NCI-H187 treated with DMSO at 0.1 percent for 48 hours (cell line): ENCODE data around the gene MCM3AP.

Experiments used
- DNase-seq: peaks from one replicate; lab custom pipeline; 2025; lab: John Stamatoyannopoulos, UW

Gene MCM3AP

GRCh38 chr21:46217511-46218196, 67.8 kb downstream of the MCM3AP start:
- no peak for DNase-seq

- no peak for DNase-seq
Measured at GRCh38 chr21:46216132-46216747, 69.2 kb downstream of the MCM3AP start.

DNA sequence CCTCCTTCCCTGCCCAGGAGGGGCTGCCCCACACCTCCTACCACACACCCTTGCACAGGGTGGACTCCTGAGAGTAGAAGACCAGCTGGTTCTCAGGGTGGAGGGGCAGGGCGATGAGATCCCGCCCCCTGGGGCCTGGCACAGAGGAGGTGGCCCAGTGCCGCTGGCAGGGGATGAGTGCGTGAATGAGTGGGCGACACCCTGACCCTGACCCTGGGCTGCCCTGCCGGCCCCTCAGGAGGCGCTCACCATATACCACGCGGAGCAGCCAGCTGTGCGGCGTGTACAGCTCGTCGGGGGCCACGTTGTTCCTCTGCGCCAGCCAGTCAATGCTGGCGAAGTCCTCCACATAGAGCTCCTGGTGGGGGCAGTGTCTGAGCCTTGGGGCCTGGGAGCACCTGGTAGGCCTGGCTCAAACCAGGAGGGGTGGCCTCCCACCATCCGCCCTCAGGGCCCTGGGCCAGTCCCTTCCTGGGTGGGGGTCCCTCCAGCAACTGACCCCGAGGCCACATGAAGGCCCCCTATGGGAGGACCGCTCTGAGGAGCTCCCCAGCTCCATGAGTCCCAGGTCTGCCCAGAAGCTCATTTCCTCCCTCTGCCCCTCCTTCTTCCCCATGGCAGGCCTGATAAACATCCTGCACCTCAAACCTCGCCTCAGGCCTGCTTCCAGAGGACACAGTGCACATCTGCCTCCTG, 69.8 kb downstream of the MCM3AP start:
- DNase-seq: no peak

DNA sequence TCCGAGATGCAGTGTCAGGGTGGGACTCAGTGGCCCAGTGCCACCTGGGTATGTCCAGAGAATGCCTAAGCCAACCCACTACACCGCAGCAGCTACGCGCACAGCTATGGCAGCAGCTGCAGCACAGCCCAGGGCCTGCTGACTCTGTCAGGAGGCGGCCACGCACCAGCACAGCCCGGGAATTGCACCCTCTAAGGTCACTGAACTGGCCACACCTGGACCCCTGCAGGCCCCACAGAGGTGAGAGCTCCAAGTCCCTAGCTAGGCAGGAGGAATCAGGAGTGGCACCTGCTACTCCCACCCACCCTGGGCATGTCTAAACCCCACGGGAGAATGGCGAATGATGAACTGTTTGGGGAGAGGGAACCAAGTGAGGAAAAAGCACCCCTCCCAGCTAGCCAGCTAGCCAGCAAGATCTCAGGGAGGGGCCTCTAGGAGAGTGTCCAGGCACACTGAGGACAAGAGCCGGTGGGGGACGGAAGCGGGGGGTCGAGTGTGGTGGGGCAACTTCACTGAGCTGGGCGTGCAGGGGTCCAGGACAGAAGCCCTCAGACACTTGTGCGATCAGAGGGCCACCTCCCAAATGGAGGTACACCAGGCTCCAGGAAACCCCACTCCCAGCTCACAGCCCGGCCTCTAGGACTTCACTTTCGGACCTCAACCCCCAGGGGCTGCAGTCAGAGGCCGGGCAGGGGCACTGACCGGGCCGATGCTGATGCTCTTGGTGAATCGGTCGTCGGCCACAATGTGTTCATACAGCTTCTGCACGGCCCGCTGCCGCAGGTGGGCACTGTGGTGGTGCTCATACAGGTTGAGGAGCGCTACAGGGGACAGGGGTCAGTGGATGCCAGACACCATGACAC, 70.7 kb downstream of the MCM3AP start:
- DNase-seq: no peak

DNA sequence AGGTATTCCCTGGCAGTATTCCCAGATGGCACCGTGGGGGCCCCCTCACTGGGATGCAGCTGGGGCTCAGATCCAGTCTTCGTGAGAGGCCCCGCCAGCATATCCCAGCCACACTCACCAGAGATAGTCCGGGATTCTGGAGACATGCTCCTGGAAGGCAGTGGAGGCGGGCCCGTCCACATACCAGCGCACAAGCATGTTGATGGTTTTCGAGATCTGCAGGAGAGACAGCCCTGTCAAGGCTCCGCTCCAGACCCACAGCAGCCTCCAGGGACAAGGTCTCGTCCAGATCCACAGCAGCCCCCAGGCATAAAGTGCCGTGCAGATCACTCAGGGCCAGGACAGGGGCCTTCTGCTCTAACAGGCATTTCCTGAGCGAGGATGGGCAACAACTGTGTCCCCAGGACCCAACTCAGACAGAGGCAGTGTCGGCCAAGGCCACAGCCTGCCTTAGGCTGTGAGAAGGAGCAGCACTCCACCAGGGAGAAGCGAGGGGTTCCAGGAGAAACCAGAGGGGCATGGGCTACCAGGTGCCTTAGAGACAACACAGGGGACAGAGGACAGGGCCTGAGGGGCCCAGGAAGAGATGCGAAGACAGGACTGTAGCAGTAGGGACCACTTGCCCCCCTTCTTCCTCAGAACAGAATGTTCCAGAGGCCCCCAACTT, 71.7 kb downstream of the MCM3AP start:
- no peak for DNase-seq

DNA sequence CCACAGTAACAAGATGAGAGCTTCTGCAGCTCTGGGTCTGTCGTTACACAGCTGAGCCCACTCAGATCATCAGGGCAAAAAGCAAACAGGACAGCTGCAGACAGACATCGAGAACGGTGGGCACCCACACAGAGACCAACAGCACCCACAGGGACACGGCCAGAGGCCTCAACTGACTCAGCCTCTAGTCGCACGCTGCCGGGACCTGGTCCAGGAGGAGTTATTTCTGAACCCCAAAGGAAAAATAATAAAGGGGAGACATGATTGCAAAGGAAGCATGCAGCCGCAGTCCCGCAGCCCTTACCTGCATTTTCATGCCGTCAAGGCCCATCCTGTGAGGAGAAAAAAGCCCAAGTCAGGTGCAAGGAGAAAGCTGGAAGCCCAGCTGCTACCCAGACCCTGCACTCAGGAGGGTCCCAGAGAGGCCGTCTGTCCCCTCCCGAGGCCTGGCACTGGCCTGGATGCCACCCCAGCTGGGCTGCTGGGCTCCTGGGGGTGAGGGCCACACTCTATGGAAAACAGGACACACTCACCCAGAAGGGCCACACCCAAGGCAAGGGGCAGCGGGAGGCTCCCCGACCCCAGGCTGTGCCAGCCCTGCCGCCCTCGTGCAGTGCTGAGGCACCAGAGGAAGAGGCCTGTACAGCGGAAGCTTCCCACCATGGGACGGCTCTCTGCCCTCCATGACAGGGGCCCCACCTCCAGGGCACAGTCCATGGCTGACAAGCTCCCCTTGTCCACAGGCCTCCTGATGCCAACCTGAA, 72.5 kb downstream of the MCM3AP start:
- DNase-seq: no peak

GRCh38 chr21:46211786-46212720, 73.4 kb downstream of the MCM3AP start:
- DNase-seq: no peak

GRCh38 chr21:46211376-46211775, 74.0 kb downstream of the MCM3AP start:
- DNase-seq: no peak

DNA sequence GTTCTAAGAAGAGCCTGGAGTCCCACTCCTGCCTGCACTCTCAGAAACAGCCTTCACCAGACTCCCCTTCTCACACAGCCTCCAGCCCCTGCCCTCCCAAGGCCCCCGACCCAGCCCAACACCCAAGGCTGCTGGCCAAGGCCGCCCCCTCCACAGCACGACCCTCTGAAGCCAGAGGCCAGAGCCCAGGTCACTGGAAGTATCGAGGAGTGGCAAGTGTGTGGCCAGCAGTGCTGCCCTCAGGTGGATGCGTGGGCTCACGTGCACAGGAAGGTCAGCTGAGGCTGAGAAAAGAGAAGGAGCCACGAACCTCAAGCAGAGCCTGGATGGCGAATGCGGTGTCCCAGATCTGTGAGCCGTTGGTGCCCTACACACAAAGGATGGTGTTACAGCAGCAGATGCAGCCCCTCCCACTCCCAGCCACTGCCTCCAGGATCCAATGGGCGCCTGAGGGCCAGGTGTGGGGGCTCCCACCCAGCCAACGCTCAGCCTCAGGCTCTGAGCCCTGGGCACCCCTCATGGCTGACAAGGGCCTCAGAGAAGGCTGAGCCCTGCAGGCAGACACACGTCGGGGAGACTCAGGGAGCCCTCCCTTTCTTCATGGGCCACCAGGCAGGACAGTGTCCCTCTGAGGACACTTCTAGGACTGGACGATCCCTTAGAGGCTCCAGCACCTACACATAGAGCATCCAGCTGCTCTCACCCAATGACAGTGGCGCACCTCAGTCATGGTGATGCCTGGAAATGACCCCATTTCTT, 74.9 kb downstream of the MCM3AP start:
- no peak for DNase-seq

DNA sequence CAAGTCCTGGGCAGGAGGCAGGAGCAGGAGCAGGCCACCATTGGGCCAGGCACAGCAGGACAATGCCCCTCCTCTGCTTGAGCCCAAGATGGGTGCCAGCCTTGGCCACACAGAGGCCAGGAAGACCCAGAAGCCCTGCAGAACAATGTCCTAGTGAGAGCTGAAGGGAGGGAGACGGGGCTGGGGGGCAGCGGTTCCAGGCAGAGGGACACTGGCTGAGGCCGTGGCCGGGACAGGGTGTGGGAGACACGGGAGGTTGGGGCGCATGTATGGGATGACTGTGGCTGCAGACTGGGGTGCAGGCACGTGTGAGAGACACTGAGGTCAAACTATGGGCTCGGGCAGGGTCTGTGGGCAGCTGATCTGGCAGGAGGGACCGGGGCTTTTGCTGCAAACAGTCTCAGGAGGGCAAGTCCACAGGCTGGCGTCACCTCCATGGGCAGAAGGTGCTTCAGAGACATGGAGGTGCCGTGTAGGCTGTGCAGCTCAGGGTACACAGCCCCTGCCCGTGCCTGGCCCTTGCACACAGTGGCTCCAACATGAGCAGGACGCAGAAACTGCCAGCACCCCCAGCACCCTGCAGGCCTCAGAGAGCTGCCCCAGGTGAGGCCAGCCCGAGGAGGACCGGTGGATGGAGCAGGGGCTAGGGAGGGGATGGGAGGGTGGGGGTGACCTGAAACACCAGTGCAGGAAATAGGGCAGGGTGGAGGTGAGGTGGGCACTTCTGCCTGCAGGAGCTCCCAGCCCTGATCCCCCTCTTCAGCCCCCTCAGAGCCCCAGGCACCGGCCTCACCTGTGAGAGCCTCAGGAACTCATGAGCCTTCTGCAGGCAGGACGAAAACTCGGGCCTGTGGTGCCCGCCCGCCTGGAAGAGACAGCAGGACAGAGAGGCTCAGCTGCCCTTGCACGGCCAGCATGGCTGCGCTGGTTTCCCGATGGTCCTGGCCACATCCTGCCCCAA, 76.4 kb downstream of the MCM3AP start:
- DNase-seq: no peak

DNA sequence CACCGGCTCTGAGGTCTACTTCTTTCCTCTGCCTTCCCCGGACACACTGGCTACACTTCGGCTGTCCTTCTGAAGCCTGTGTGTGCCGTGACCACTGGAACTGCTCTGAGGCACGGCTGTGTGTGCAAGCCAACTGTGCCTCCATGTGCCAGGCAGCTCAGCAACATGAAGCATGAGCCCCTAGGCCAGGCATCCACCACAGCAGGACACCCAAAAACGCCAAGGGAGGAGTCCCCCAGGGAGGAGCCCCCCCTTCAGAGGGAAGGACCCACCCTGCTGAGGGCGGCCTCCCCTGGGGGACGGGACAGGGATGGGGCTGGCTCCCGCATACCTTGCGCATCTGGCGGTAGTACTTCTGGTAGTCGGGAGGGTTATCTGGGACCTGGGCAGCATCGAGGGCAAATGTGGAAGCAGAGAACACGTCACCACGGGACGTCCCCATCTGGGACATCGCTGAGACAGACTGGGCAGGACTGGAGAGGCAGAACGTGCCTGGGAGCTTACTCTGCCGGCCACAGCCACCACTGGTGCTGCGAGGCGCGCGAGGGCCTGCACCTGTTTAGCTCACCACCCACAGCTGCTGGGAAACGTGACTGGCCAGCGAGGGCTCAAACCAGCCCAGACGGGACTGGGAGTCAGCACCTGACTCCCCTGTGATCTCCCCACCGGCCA, 77.4 kb downstream of the MCM3AP start:
- DNase-seq: no peak

DNA sequence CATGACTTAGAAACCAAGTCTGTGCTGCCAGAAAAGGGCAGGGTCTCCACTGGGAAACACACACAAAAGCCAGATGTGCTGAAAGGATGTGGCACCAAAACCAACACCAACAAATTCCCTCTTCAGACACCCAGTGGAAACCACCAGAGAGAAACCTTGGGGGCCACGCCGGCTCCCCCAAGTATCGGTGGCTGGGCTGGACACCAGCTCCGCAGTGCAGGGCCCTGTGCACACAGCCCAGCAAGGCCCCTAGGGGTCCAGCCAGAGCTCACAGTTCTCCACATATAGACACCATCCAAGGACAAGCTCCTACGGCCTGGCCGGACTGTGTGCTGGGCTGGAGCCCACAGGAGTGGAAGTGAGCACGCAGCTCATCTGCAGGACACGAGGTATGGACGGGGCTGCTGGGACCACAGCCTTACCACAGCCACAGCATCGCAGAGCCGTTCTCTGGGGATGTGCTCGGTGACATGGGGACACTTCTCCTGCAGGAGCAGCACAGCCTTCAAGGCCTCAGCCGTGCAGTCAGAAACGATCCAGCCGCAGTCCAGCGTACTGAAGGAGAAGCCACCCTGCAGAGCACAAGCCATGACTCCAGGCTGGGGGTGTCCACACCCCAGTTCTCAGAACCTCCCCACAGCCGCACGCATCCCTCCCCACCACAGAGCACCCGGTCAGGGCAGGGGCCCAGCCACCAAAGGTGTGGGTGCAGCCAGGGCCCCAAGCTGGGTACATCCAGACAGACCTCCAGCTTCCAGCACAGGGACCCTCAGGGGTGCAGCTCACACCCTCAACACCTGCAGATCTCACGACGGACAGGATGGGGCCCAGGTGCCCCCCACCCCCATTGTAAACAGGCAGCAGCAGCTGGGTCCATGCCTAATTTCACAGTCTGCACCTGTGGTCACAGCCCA, 78.1 kb downstream of the MCM3AP start:
- no peak for DNase-seq

DNA sequence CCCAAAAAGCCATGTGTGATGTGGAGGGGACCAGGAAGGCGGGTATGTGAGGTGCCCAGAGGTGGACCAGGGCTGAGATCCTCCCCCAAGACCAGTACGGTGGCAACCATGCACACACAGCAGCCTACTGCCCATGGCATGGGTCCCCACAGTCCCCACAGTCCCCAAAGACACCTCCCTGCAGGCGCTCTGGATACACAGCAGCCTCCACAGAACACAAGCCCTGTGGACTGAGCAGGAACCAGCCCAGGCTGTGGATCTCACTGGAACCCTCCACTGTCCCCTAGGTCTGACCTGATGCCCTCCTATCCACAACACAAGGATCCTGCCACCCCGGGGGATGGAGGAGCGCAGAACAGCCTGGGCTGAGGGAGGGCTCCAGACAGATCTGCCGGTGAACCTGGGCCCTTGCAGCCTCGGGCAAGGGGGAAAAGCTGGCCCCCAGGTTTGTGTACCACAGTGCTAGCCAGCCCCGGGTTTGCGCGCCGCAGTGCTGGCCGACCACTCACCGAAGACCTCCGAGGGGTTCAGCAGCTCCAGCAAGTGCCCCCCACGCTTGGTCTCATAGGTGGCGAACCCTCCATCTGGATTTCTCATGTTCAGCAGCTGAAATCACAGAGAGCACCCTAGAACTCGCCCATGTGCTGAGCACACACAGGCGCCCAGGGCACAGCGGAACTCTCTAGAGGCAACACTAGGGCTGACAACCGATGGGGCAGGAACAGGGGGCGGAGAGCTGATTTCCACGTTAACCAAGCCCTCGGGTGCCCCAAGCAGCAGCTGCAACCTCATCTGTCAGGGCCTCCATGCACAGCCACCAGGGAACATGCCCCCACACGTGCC, 79.0 kb downstream of the MCM3AP start:
- DNase-seq: no peak

DNA sequence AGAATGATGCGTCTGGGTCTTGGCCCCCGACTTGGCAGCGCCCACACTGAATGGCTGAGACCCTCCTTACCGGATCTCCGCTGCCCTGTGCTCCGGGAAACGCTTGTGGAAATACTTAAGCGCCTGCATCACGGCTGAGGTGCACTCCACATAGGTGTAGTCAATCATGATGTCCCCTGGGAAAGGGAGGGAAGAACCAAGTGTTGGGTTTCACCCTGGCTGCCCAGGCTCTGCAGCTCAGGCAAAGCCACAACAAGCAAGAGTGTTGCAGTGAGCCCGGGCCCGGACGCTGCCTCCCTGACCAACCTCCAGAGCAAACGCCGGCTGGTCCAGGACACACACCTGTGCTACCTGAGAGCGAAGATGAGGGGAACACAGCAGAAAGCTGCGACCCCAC, 79.6 kb downstream of the MCM3AP start:
- DNase-seq: peak; percentile 58

GRCh38 chr21:46205166-46205565, 80.2 kb downstream of the MCM3AP start:
- peak; percentile 18 for DNase-seq
